Gastrocnemius medialis (tissue), 4 donors: ENCODE data around the gene HOTAIR.

Experiments used
- CTCF ChIP-seq, 5 experiments: fragments of 450-650 bp in 3 of 5; fragments of 200-600 bp in 2 of 5; sonication (generic) in 2 of 5; IDR thresholded peaks in 4 of 5; conservative IDR thresholded peaks in 1 of 5; 1 replicate in 4 of 5; 2 replicates in 1 of 5; pipeline ENCODE4 v1.5.1; 2016 to 2019; ENCODE audit warnings: antibody characterized with exemption in 5 of 5, mild to moderate bottlenecking in 3 of 5, moderate library complexity in 3 of 5
- POLR2A ChIP-seq, 2 donors: fragments of 450-650 bp; IDR thresholded peaks; one replicate each; pipeline ENCODE4 v1.6.1; 2017; ENCODE audit warnings: antibody characterized with exemption in 2 of 2, mild to moderate bottlenecking in 2 of 2, moderate library complexity in 2 of 2

- TF ChIP-seq CTCF (IDR thresholded peaks at IDR 0.05 in 4 of 5, conservative IDR thresholded peaks at IDR 0.05 in 1 of 5) (no peak), POLR2A (IDR thresholded peaks at IDR 0.05) (no peak)
Measured at GRCh38 chr12:53969588-53970259, 5.0 kb downstream of the HOTAIR start.
